NCI-H128 (cell line): ENCODE results near the gene DSCAML1.

Experiments
- DNase-seq: peaks from one replicate; lab custom pipeline; 2025; ENCODE audit not compliant: unreplicated experiment; lab: John Stamatoyannopoulos, UW

DSCAML1 gene

GRCh38 chr11:117642396-117642795 lies 154.6 kb downstream of the DSCAML1 start:
- no peak for DNase-seq

GRCh38 chr11:117641008-117641915 lies 155.8 kb downstream of the DSCAML1 start:
- DNase-seq, result no peak

GRCh38 chr11:117640041-117640440 lies 157.0 kb downstream of the DSCAML1 start:
- DNase-seq, result no peak

DNA sequence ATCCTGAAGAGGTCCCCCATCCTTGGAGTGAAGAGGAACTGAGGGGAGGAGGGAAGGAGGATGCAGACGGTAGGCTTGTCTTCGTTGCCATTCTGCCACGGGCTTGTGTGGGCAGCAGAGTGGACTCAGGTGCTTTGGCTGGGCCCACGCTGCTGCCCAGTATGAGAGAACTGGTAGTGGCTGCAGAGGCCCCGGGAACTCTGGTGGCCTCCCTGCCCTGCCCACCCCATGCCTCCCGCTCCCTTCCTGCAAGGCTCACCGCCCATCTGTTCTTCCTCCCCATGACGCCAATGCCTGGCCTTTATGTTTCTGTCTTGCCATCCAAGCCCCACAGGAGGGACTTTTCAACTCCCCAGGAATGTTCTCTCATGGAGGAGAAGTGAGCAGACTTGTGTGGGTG lies 157.4 kb downstream of the DSCAML1 start:
- DNase-seq, result no peak

DNA sequence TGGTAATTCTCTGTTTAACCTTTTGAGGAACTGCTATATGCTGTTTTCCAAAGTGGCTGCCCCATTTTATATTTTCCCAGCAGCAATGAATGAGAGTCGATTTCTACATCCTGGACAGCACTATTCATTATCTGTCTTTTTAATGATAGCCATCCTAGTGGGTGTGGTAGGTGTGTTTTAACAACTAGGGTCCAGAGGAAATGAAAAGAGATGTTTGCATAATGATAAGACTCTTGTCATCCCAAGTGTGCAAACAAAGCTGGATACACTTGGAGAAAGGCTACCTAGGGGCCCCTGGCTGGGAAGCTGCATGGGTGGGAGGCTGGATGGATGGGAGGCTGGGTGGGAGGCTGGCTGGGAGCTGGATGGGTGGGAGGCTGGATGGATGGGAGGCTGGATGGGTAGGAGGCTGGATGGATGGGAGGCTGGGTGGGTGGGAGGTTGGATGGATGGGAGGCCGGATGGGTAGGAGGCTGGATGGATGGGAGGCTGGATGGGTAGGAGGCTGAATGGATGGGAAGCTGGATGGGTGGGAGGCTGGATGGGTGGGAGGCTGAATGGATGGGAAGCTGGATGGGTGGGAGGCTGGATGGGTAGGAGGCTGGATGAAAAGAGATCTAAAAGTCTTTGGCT lies 158.0 kb downstream of the DSCAML1 start:
- no peak for DNase-seq

DNA sequence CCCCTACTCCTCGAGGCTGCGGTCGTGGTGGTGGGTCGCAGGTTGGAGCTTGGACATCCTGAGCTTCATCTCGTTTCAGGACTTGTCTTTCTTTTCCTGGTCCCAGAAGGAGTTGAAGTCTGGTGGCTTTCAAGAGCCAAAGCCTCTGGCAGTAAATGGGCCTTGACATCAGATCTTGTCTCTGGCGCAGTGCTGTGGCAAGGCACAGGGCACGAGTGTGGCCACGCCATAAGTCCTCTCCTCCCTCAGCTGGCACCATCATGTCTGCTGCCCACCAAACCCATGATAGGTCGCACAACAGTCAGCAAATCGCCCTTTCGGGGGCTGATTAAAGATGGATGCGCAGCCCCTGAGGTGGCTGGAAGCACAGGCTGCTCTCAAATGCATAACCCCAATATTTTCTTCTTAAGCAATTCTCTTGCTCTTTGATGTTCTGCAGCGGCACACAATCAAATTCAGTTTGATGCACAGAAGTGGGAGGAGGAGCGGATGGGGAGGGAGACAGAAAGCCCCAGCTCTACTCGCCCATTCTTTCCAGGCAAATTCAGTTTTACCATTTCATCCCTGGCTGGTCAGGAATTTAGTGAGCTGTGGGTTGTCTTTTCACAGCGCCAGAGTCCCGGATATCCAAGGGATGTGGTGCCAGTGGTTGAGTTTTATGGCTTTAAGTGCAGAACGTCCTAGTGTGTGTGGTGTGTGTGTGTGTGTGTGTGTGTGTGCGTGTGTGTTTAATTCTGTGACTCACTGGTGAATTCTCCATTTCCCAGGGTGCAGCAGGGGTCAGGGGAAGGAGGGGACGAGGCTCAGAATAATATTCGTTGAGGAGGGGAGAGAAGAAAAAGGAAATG lies 162.0 kb downstream of the DSCAML1 start:
- DNase-seq, result no peak

- no peak for DNase-seq
These were observed 162.8 kb downstream of the DSCAML1 start for GRCh38 chr11:117633976-117634755.

DNA sequence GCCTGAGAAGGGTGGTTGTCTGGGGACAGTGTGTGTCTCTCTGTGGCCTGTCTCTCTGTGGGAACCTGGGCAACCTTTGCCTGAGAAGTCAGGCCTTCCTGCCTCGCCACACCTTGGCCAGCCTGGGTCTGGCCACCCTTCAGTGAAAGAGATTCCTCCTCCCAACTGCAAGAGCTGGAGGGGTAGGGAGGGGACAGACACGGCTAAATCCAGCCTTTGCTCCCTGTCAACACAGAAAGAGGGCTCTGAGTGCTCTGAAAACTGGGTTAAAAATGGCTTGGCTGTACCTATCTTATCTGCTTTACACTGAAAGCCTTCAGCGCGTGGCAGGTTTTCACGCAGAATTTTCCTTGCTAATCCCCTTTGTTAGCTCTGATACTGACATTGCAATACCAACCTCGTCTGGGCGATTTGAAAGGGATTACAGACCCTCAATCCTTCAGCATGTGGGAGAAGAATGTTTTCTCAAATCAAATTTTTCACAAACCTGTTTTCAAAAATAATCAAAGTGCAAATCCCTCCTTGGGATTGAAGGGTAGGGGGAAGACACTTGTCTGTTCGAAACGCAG lies 163.7 kb downstream of the DSCAML1 start:
- no peak for DNase-seq

DNA sequence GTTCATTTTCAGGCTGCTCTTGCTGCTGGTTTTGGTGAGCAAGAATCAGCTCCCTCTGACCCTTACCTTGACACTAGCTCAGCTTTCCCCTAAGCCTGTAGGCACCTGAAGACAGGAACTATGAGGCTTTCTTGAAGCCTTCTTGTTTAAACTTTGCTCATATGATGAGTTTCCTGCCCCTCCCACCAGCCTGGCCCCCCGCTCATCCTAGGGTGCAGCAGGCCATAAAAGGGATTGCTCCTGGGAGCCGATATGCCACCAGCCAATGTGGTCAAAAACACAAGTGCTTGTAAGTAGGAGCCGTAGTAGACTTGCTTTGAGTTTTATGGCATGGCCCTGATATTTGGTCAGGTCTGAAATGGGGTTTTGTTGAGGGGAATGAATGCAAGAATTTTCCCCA lies 164.7 kb downstream of the DSCAML1 start:
- DNase-seq, result no peak

DNA sequence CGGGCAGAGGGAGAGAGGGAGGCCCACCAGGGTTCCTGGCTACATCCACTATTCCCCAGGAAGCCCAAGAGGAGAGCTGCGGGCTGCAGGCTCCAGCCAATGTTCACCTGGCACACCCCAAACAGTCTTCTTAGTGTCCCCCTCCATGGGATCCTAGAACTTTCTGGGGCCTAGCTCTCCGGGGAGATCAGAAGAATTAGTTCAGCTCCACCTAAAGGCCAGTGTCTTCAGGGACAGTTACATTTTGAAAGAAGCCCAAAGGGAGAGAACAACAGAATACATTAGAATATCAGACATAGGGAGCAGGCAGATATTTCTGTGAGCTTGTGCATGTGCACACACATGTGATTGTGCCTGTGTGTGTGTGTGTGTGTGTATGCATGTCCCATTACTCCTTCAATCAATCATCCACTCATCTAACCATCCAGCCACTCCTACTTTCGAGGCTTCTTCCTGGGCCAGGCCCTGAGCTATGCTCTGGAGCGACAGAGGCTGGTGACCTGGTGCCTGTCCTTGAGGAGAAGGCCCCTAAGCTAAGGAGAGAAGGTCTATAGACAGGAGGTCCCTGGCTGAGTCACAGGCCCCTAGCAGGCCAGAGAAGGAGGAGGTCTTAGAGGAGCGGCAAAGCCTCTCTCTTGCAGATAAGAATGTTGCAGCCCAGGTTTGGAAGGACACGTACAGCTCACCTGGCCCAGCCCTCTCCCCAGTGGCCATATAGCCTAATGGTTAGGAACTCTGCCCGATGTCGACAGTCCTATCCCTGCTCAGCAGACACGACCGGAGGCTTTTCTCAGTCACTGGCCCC lies 165.5 kb downstream of the DSCAML1 start:
- DNase-seq, result no peak

GRCh38 chr11:117629891-117630538 lies 167.0 kb downstream of the DSCAML1 start:
- DNase-seq, result no peak

GRCh38 chr11:117629146-117629545 lies 167.9 kb downstream of the DSCAML1 start:
- no peak for DNase-seq

DNA sequence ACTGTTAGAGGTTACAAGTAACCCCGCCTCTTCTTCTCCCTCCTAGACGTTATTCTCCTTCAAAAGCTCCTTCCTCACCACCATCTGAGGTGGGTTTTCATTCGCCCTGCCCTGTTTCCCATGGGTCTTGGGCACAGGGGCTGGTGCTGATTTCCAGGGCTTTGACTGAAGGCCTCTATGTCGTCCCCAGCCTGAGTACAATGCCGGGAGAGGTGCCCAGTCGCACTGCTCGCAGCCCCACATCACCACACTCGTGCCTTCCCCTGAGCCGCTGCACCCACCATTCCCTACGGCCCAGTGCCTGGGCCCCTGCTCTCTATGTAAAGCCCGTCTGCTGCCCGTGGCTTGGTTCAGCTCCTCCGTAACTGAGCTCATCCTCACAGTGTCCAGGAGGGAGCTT lies 169.8 kb downstream of the DSCAML1 start:
- no peak for DNase-seq

- DNase-seq, result no peak
These were observed 170.4 kb downstream of the DSCAML1 start for GRCh38 chr11:117626576-117626975.

- DNase-seq, result no peak
These were observed 171.8 kb downstream of the DSCAML1 start for GRCh38 chr11:117625237-117625636.

DNA sequence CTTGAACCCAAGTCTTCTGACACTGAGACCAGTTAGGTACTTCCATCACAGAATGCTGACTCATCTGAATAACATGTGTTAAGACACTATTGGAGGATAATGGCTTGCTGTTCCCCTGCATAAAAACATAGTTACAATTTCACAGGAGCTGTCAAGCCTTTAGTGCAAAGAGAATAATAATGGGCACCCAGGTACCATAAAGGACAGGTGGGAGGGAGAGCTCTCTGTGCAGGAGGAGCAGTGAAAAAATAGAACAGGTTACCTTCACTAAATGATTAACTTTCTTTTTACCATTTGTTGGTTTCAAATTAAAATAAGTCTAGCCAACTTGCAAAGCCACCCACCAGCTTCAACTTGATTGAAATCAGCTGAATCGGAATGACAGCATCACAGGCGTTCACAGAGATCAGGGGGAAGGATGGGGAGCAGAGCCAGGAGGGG lies 173.2 kb downstream of the DSCAML1 start:
- no peak for DNase-seq

- no peak for DNase-seq
These were observed 175.8 kb downstream of the DSCAML1 start for GRCh38 chr11:117621226-117621625.

DNA sequence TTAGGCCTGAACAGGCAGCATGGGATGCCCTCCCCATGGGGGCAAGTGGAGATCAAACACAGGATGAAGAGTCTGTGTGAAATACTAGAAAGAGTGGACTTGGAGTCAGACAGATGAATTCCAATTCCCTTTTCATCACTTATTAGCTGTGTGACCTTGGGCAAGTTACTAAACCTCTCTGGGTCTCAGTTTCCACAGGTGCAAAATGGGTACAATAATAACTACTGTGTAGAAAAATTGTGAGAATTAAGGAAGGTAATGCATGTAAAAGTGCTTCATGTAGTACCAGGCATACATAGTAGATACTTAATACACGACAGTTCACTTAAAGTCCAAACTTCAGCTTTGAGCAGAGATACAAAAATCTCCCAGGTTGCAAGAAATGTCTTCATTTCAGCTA lies 176.4 kb downstream of the DSCAML1 start:
- no peak for DNase-seq

DNA sequence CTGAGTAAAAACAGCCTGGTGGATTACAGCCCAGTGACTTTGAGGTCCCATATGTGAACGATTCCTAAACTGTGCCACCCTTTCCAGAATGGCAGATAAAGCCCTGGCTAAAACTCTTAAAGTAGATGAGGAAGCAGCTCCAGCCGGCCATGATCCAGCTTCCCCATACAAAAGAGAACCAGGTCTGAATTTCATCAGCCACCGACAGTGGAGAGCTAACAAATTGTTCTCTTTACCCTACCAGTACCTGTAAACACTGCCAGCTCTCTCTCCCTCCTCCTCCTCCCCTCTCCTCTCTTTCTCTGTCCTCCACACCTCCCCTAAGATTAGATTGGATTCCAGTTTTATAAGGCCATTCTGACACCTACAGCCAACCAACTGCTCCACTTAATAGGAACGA lies 176.9 kb downstream of the DSCAML1 start:
- DNase-seq, result no peak
